Breast epithelium (tissue), 3 donors: ENCODE results near the gene PPDPF.

Source experiments
- POLR2A ChIP-seq: fragments of 450-650 bp; IDR thresholded peaks from one replicate; pipeline ENCODE4 v1.6.1; 2016; ENCODE audit warnings: antibody characterized with exemption, mild to moderate bottlenecking, moderate library complexity
- POLR2AphosphoS5 ChIP-seq, 3 donors: sonication (generic); formaldehyde crosslinking; IDR thresholded peaks; one replicate each; pipeline ENCODE4 v1.6.1; 2017; ENCODE audit warnings: antibody characterized with exemption in 3 of 3
- TF ChIP-seq, protein P1 (sequence below), 3 donors: fragments of 450-650 bp; IDR thresholded peaks; one replicate each; pipeline ENCODE4 v1.5.1; 2016 to 2017; ENCODE audit warnings: antibody characterized with exemption in 3 of 3, mild to moderate bottlenecking in 3 of 3, moderate library complexity in 3 of 3

- TF ChIP-seq, protein P1, sequence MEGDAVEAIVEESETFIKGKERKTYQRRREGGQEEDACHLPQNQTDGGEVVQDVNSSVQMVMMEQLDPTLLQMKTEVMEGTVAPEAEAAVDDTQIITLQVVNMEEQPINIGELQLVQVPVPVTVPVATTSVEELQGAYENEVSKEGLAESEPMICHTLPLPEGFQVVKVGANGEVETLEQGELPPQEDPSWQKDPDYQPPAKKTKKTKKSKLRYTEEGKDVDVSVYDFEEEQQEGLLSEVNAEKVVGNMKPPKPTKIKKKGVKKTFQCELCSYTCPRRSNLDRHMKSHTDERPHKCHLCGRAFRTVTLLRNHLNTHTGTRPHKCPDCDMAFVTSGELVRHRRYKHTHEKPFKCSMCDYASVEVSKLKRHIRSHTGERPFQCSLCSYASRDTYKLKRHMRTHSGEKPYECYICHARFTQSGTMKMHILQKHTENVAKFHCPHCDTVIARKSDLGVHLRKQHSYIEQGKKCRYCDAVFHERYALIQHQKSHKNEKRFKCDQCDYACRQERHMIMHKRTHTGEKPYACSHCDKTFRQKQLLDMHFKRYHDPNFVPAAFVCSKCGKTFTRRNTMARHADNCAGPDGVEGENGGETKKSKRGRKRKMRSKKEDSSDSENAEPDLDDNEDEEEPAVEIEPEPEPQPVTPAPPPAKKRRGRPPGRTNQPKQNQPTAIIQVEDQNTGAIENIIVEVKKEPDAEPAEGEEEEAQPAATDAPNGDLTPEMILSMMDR (IDR thresholded peaks at IDR 0.05), result no peak
- TF ChIP-seq POLR2A (no peak), POLR2AphosphoS5 (IDR thresholded peaks at IDR 0.05) (no peak)
Observed at GRCh38 chr20:63509088-63509564, 11.4 kb upstream of the PPDPF start.
